ENCODE measurements around the gene CPNE5.

CPNE5 gene

GRCh38 chr6:36719126-36719525, 120.1 kb downstream of the CPNE5 start:
- no peak overlapping the region for H3K4me2 ChIP-seq (ENCODE audit: low read depth, low read length, poor library complexity, severe bottlenecking)
- H2AFZ ChIP-seq (ENCODE audit: low read length) = no peak overlapping the region

GRCh38 chr6:36718560-36718959, 120.7 kb downstream of the CPNE5 start:
- TF ChIP-seq EZH2phosphoT487 (IDR thresholded peaks at IDR 0.05; ENCODE audit: borderline replicate concordance) = no peak
- no peak for TF ChIP-seq CTCF (conservative IDR thresholded peaks at IDR 0.05; ENCODE audit: low read length)
- no peaks in the 10 kb centered on the region for H3K27me3 ChIP-seq (ENCODE audit: insufficient read depth, low read length, poor library complexity, severe bottlenecking)
- H3K79me2 ChIP-seq (ENCODE audit: insufficient read depth, low read length) = no peaks in the 10 kb centered on the region
- H3K9me3 ChIP-seq (ENCODE audit: insufficient read depth, low read depth, low read length) = no peaks in the 10 kb centered on the region
- peaks cover 72% of the 10 kb centered on the region; the same call in 1 of the 2 replicates for H3K36me3 ChIP-seq (ENCODE audit: insufficient read depth, low read length)
- H3K4me2 ChIP-seq (ENCODE audit: low read depth, low read length, poor library complexity, severe bottlenecking) = no peak overlapping the region
- no peaks in the 10 kb centered on the region for H3K9me2 ChIP-seq (replicated peaks; ENCODE audit: low read depth, low read length)
- no peak overlapping the region for H3K4me3 ChIP-seq (ENCODE audit: low read length, poor library complexity, severe bottlenecking)
- no peak overlapping the region for H3K9ac ChIP-seq (ENCODE audit: low read depth, low read length, poor library complexity, severe bottlenecking)
- no peak overlapping the region for H2AFZ ChIP-seq (ENCODE audit: low read length)
- H3F3A ChIP-seq (ENCODE audit: low read depth) = no peaks in the 10 kb centered on the region
- no peaks in the 10 kb centered on the region for H3K4me1 ChIP-seq (ENCODE audit: insufficient read depth, low read length, poor library complexity, severe bottlenecking)
- no peaks in the 10 kb centered on the region for H4K20me1 ChIP-seq (ENCODE audit: insufficient read depth, low read length, poor library complexity, severe bottlenecking)

More at GRCh38 chr6:36719126-36719525, 120.1 kb downstream of the CPNE5 start:
- H3K4me3 ChIP-seq (ENCODE audit: low read length, poor library complexity, severe bottlenecking) = no peak overlapping the region
- H3K27me3 ChIP-seq (ENCODE audit: insufficient read depth, low read length, poor library complexity, severe bottlenecking) = no peaks in the 10 kb centered on the region
- no peaks in the 10 kb centered on the region for H3F3A ChIP-seq (ENCODE audit: low read depth)
- no peaks in the 10 kb centered on the region for H4K20me1 ChIP-seq (ENCODE audit: insufficient read depth, low read length, poor library complexity, severe bottlenecking)
- no peak overlapping the region for H3K9ac ChIP-seq (ENCODE audit: low read depth, low read length, poor library complexity, severe bottlenecking)
- TF ChIP-seq CTCF (conservative IDR thresholded peaks at IDR 0.05; ENCODE audit: low read length) = no peak
- no peak for TF ChIP-seq EZH2phosphoT487 (IDR thresholded peaks at IDR 0.05; ENCODE audit: borderline replicate concordance)
- H3K4me1 ChIP-seq (ENCODE audit: insufficient read depth, low read length, poor library complexity, severe bottlenecking) = no peaks in the 10 kb centered on the region
- H3K79me2 ChIP-seq (ENCODE audit: insufficient read depth, low read length) = no peaks in the 10 kb centered on the region
- H3K36me3 ChIP-seq (ENCODE audit: insufficient read depth, low read length) = peaks cover 67% of the 10 kb centered on the region; the same call in 1 of the 2 replicates
- no peaks in the 10 kb centered on the region for H3K9me2 ChIP-seq (replicated peaks; ENCODE audit: low read depth, low read length)
- no peaks in the 10 kb centered on the region for H3K9me3 ChIP-seq (ENCODE audit: insufficient read depth, low read depth, low read length)

GRCh38 chr6:36717871-36718540, 121.2 kb downstream of the CPNE5 start:
- Histone ChIP-seq H3K4me3 (ENCODE audit: low read length, poor library complexity, severe bottlenecking) (no peak overlapping the region), H3K4me1 (ENCODE audit: insufficient read depth, low read length, poor library complexity, severe bottlenecking) (no peaks in the 10 kb centered on the region), H3K36me3 (ENCODE audit: insufficient read depth, low read length) (peaks cover 76% of the 10 kb centered on the region; the same call in 1 of the 2 replicates), H3K27me3 (ENCODE audit: insufficient read depth, low read length, poor library complexity, severe bottlenecking) (no peaks in the 10 kb centered on the region), H4K20me1 (ENCODE audit: insufficient read depth, low read length, poor library complexity, severe bottlenecking) (no peaks in the 10 kb centered on the region), H3K9me3 (ENCODE audit: insufficient read depth, low read depth, low read length) (no peaks in the 10 kb centered on the region), H3K9ac (ENCODE audit: low read depth, low read length, poor library complexity, severe bottlenecking) (no peak overlapping the region), H3K4me2 (ENCODE audit: low read depth, low read length, poor library complexity, severe bottlenecking) (no peak overlapping the region), H2AFZ (ENCODE audit: low read length) (no peak overlapping the region), H3F3A (ENCODE audit: low read depth) (no peaks in the 10 kb centered on the region), H3K9me2 (replicated peaks; ENCODE audit: low read depth, low read length) (no peaks in the 10 kb centered on the region), H3K79me2 (ENCODE audit: insufficient read depth, low read length) (no peaks in the 10 kb centered on the region)
- TF ChIP-seq EZH2phosphoT487 (IDR thresholded peaks at IDR 0.05; ENCODE audit: borderline replicate concordance) (no peak), CTCF (conservative IDR thresholded peaks at IDR 0.05; ENCODE audit: low read length) (no peak)

Data from Loucy (cell line).